IPS-NIHi11 (cell line): ENCODE data around the gene MRAS.

ENCODE experiments used
- DNase-seq: peaks from one replicate; pipeline ENCODE4 v3.0.0; 2012; ENCODE audit warnings: mixed read lengths, low spot score

MRAS gene

GRCh38 chr3:138347960-138348753, at the start of gene MRAS:
TSS of gene MRAS (plus strand) at chr3:138348579. CDS start at chr3:138372884, 24,305 bp downstream.
- peak; percentile 90 for DNase-seq

DNA sequence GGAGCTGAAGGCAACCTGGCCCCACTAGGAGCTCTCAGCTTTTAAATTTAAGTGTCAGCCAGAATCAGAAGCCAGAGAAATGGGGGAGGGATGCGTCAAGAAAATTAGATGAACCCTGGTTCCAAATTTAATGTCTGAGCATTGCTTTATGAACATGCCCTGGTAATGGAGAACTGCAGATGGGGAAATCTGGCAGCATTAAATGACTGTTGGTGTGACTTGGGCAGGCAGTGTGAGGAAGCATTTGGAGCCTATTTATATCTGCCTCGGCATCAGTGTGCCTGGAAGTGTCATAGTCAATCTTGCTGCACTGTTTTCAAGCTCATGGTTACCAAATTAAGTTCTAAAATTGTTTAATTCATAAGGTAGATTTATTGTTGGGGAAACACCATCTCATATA, 47.7 kb upstream of the MRAS start:
- DNase-seq: no peak

DNA sequence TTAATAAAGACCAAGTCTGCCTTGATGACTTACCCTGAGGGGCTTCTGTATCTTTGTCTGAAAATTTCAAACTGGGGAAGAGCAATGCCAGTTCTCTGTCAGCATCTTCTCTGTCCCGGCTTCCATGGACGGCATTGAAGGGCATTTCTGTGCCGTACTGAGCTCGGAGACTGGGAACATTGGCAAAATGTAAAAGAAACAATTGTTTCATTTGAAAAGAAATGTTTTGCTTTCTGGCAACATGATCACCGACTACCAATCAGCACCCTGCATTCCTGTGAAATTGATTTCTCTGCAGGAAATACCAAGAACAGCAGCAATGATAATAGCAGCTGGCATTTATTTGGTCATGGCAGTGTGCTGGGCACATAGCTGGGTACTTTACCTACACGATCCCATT, 44.9 kb upstream of the MRAS start:
- DNase-seq: no peak

DNA sequence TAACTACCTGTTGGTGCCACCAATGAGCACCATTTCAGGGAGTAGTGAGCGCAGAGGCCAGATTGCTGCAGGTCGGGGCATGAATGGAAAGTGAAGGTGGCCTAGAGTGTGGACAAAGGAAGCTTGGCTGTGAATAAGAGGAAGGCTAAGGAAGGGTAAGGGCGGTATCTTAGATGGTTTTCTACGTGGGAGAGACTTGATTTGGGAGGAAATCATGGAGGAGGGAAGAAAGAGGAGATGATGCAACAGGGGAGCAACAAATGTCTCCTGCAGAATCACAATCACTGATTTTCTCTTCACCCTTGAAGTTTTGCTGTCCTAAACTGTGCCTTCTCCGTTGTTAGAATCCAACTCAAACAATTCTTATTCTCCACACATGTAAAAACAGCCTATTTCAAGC, 40.5 kb upstream of the MRAS start:
- no peak for DNase-seq

DNA sequence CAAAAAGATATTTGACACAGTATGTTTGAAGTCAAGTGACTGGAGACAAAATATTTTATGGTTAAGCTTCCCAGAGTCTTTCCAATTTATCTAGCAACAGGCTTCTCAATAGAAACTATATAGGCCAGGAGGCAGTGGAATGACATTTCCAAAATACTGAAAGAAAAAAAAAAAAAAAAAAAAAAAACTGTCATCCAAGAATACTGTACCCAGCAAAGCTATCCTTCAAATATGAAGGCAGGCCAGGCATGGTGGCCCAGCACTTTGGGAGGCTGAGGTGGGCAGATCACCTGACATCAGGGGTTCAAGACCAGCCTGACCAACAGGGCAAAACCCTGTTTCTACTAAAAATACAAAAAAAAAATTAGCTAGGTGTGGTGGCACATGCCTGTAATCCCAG, 39.6 kb upstream of the MRAS start:
- DNase-seq: no peak

DNA sequence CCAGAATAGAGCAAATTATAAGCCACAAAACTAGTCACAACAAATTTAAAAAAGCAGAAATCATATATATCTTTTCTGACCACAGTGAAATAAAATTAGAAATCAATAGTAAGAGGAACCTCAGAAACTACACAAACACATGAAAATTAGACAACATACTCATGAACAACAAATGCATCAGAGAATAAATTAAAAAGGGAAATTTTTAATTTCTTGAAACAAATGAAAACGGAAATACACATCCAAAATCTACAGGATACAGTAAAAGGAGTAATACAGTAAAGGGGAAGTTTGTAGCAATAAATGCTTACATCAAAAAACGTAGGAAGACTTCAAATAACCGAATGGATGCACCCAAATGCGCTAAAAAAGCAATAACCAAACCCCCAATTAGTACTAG, 37.9 kb upstream of the MRAS start:
- no peak for DNase-seq

- DNase-seq: no peak
These were observed 33.6 kb upstream of the MRAS start for GRCh38 chr3:138314751-138315150.

DNA sequence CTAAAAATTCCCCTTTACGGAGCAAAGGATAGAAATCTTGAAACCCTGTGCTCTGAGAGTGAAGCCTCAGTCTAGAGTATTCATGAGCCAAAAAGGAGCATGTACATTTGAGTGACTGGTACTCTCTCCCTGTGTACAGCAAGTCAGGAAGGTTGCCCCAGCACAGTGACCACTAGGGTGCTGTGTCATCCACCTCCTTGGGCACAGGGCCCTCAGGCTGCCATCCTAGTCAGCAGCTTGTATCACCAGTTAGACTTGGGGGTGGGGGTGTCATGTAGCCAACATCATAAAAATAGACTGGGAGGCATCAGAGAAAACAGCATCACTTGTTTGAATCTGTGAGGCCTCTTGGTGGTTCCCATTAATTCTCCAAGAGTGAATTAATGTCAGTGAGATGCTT, 30.7 kb upstream of the MRAS start:
- DNase-seq: no peak

DNA sequence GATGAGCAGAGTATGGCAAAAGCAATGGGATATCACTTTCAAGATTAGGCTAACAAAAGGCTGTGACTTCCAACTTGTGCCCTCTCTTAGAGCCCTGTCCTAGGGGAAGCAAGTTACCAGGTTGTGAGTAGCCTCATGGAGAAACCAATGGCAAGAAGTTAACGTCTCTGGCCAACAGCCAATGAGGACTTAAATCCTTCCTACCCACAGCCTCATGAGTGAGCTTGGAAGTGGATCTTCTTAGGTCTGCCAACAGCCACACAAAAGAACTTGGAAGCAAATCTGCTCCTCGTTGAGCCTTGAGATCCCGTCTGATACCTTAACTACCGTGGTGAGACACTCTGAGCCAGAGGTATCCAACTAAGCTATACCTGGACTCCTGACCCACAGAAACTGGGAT, 24.4 kb upstream of the MRAS start:
- DNase-seq: no peak

GRCh38 chr3:138325990-138326389, 22.4 kb upstream of the MRAS start:
- DNase-seq: no peak

GRCh38 chr3:138326866-138327595, 21.3 kb upstream of the MRAS start:
- no peak for DNase-seq

DNA sequence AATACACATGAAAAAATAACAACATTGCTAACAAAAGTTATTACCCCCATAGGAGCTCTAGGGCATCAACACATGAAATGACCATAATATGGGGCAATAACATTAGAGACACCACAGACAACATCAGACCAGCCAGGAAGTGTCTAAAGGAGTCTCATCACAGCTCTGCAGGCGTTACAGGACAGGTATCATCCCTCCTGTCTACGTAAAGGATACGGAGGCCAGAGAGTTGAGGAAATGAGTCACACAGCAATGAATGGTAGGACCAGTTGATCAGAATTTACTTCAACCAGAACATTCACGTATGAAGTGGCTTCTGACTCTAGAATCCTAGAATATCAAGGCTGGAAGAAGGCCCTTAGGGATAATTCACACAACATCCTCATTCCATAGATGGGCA, 20.5 kb upstream of the MRAS start:
- no peak for DNase-seq

GRCh38 chr3:138328341-138328740, 20.0 kb upstream of the MRAS start:
- DNase-seq: no peak

- DNase-seq: peak; percentile 98
These were observed 19.0 kb upstream of the MRAS start, which contains the start of gene NME9 for GRCh38 chr3:138329127-138329983. TSS of gene NME9 (minus strand) at chr3:138329851. CDS start at chr3:138329335, 516 bp downstream.

- DNase-seq: no peak
These were observed 18.4 kb upstream of the MRAS start for GRCh38 chr3:138329984-138330293.

DNA sequence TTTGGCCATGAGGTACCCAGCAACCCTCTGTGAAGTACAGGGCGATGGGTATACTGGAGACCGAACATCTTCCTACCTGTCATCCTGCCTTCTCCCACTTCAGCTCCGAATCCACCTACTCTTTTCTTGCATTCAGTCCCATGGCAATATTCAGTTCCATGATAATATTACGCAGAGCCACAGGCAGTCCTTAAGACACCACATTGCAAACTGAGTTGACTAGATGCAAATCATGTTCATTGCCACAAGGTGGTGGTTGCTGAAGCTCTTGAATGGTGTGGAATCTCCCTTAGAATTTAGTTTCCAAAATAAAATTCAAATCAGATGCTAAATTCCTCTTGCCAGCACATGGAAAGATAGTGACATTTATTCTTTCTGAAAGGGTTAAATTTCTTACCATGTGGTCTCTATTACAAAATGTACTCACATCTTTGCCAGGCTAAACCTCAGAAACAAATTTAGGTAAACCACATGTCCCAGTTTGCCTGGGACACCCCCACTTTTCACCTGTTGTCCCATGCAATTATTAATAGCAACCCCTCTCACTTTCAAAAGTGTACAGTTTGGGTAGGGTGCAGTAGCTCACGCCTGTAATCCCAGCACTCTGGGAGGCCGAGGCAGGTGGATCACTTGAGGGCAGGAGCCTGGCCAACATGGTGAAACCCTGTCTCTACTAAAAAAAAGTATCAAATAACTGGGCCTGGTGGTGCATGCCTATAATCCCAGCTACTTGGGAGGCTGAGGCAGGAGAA, 17.1 kb upstream of the MRAS start:
- no peak for DNase-seq

GRCh38 chr3:138332472-138333073, 15.8 kb upstream of the MRAS start:
- peak; percentile 22 for DNase-seq

- DNase-seq: no peak
These were observed 13.8 kb upstream of the MRAS start for GRCh38 chr3:138334608-138335007.

DNA sequence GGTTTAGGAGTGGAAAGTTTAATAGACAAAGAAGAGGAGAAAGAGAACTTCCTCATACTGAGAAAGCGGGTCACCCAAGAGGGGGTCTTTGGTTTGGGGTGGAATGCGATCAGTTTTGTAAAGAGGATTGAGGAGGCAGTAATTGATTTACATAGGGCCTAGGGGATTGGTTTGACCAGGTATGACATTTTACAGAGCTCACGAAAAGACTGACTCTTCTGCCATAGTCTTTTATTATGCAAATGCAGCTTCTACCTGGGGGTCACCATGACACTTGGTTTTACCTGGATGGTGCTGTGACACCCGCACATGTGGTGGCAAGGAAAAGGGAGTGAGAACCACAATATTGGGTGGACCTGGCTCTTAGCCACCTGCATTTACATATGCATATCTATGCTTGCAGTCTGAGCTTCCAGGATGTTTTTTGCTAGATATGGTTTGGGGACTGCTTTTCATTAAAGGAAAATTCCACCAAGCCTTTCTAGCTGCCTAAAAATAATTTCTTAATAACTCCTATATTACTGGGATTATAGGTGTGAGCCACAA, 11.9 kb upstream of the MRAS start:
- DNase-seq: no peak

DNA sequence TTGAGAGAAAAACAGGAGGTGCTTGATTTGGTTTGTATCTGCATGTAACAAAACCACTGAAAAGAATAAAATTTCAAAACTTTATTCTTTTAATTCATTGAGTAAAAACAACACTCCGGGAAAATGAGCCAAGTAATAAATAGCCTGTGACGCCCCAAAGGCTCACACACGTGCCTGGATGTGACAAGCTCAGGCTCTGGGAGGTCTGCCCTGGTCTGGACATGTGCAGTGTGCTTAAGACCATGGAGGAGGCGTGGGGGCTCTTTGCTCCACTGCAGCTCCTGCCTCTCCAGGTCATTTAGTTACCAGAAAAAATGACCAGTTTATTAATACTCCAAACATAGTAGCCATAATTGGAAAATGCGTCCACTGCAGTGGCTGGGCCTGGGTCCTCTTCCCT, 10.1 kb upstream of the MRAS start:
- DNase-seq: no peak

DNA sequence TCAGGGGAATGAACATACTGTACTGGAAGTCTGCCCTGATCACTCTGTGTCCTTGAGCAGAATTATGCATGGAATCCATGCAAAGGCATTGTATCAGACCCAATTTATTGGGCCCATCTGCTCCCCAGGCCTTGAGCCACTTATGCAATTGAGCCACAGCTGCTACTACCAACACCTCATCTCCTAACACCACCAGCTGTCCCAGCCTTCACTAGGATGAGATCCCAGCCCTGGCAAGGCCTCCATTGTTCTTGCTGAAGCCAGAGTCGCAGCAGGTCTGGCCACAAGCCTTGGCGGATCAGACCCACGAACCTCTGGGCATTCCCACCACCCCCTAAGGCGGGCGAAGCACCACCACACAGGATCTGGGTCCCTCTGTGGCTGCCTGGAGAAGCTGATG, 9.6 kb upstream of the MRAS start:
- DNase-seq: no peak
